HG03039 (cell line): Measurements from ENCODE around the gene SDHAF3.
"Not testable (repeated sequence)": the region's sequence is repeated elsewhere in the genome, so short reads cannot be mapped to it uniquely, and the experiment has no call there.

Source experiments
- ATAC-seq: cut with Tn5 transposase; IDR thresholded peaks from one replicate; pipeline ENCODE4 v1.9.1; 2021; ENCODE audit warnings: mild to moderate bottlenecking, moderate library complexity; ENCODE audit not compliant: unreplicated experiment

The SDHAF3 gene

DNA sequence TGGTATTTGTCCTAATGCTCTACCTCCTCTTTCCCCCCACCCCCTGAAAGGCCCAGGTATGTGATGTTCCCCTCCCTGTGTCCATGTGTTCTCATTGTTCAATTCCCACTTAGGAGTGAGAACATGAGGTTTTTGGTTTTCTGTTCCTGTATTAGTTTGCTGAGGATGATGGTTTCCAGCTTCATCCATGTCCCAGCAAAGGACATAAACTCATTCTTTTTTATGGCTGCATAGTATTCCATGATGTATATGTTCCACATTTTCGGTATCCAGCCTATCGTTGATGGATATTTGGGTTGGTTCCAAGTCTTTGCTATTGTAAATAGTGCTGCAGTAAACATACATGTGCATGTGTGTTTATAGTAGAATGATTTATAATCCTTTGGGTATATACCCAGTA is 5.6 kb downstream of the SDHAF3 start:
- not testable (repeated sequence) for ATAC-seq

DNA sequence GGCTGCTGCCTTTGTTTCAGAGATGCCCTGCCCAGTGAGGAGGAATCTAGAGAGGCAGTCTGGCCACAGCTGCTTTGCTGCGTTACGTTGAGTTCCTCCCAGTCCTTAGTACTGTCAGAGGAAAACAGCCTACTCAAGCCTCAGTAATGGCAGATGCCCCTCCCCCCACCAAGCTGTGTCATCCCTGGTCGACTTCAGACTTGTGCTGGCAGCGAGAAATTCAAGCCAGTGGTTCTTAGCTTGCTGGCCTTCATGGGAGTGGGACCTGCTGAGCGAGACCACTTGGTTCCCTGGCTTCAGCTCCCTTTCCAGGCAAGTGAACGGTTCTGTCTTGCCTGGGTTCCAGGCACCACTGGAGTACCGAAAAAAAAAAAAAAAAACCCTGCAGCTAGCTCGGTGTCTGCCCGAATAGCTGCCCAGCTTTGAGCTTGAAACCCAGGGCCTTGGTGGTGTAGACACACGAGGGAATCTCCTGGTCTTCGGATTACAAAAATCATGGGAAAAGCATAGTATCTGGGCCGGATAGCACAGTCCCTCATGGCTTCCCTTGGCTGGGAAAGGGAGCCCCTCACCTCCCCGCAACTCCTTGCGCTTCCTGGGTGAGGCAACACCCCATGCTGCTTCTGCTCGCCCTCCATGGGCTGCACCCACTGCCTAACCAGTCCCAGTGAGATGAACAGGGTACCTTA is 9.1 kb downstream of the SDHAF3 start:
- no peak for ATAC-seq

DNA sequence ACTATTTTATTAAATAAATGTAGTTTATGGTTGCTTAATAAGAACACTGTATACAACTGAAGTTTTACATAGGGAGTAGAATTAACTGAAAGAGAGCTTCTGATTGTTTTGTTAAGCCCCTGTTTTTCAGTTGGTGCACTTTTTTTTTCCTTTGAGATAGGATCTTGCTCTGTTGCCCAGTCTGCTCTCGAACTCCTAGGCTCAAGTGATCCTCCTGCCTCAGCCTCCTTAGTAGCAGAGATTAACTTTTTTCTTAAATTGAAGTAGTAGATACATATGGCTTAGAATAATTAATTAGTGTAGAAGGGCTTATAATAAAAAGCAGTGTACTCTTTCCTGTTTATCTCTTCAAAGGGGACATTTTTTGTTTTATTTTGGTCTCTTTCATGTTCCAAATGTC is 11.2 kb downstream of the SDHAF3 start:
- no peak for ATAC-seq

DNA sequence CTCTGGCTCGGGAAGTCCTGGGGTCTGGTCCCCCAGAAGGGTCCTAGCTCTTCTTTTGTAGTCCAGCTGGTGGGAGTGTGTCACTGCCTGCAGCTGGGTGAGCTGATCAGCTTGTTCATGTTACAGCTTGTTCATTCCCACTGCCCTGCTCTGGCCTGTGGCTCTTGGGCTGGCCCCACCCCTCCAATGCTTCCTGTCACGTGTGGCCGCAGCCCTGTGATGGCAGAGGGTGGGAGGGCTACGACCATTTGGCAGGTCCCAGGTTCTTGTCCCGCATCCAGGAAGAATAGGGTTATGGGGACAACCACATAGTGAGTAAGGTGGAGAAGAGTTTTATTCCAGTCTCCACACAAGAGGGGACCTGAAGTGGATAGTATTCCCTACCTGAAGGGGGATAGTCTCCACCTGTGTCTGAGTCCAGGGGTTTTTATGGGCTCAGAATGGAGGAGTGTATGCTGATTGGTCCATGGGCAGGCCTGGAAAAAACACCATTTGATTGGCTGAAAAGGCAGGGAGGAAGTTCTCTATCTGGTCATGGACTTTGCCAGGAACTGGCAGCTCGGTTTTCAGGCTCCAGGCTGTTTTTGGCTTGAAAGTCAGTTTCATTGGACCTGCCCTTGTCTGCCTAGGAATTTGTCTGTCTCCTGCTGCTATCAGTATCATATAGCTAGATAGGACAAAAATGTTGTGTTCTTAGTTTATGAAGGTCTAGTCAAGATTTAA is 13.1 kb downstream of the SDHAF3 start:
- no peak for ATAC-seq

DNA sequence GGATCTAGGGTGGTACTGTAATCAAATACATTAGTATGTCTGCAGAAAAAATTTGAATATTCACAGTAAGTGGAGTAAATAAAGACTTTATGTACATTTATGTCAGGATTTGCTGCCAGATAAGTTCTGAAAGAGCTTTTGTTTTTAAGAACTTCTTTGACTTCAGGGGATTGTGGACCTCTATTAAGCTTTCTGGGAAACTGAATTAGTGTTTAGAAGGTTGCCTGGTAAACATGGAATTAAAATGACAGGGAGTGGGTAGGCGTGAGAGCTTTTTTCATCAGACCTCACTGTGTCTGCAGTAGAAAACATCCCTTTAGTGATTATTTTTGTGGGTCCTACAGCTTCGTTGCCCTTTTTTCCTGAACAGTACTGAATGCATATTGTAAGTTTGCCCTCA is 15.7 kb downstream of the SDHAF3 start:
- ATAC-seq = no peak

DNA sequence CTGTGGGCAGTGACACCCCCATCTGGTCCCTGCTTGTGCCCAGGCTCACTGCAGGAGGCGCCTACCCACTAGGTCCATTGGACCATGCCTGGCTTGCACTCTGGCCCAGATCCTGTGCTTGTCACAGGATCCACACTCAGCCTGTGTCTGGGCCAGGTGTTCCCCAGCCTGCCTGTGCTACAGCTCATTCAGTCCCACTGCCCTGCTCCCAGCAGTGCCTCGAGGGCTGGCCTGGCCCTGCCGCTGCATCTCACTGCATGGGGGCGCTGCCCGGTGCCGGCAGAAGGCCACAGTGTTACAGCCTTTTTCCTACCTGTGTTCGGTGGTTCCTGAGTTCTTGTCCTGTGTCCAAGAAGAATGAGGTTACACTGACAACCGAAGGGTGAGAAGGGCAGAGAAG is 21.3 kb downstream of the SDHAF3 start:
- no peak for ATAC-seq

DNA sequence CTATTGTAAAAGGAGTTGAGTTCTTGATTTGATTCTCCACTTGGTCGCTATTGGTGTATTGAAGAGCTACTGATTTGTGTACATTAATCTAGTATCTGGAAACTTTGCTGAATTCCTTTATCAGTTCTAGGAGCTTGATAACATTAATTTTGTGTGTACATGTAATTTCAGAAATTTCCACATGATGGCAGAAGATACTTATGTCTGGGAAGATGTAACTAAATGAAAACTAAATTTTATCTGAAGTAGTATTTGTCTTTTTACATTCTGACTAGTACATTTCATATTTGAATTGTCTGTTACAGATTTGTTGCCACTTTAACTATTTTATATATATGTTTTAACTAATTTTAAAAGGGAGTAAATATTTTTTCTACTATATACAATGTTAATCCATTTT is 27.6 kb downstream of the SDHAF3 start:
- no peak for ATAC-seq

DNA sequence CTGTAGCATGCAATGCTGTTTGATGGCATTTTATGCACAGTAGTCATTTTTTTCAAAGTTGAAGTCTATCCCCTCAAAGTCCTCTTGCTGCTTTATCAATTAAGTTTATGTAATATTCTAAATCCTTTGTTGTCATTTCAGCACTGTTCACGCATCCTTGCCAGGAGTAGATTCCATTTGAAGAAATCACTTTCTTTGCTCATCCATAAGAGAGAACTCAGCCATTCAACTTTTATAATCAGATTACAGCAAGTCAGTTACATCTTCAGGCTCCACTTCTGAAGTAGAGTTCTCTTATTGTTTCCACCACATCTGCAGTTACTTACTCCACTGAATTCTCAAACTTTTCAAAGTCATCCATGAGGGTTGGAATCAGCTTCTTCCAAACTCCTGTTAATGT is 32.3 kb downstream of the SDHAF3 start:
- ATAC-seq = no peak

DNA sequence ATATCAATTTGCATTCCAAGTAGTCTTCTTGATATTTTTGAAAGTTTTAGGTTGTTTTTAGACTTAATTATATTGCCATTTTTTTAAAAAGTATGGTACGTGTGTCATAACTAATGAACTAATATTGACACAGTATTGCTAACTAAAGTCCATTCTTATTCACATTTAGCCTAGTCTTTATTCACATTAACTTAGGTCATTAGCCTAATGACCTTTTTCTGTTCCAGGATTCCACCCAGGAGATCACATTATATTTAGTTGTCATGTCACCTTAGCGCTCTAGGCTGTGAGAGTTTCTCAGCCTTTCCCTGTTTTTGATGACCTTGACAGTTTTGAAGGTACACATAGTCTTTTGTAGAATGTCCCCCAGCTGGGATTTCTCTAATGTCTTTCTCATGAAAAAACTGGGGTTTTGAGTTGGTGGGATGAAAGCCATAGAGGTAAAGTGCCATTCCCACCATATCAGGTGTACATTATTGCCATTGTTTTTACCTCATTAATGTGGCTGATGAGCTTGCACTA is 38.5 kb downstream of the SDHAF3 start:
- no peak for ATAC-seq

DNA sequence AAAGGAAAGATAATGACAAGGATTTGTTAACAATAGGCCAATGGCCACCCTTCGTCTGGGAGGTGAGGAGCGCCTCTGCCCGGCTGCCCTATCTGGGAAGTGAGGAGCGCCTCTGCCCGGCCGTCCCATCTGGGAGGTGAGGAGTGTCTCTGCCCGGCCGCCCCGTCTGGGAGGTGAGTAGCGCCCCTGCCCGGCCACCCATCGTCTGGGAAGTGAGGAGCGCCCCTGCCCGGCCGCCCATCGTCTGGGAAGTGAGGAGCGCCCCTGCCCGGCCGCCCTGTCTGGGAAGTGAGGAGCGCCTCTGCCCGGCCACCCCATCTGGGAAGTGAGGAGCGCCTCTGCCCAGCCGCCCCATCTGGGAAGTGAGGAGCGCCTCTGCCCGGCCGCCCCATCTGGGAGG is 42.5 kb downstream of the SDHAF3 start:
- ATAC-seq = not testable (repeated sequence)

DNA sequence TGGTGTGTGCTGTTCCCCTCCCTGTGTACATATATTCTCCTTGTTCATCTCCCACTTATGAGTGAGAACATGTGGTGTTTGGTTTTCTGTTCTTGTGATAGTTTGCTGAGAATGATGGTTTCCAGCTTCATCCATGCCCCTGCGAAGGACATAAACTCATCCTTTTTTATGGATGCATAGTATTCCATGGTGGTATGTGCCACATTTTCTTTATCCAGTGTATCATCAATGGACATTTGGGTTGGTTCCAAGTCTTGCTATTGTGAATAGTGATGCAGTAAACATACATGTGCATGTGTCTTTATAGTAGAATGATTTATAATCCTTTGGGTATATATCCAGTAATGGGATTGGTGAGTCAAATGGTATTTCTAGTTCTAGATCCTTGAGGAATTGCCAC is 44.1 kb downstream of the SDHAF3 start:
- ATAC-seq = not testable (repeated sequence)

DNA sequence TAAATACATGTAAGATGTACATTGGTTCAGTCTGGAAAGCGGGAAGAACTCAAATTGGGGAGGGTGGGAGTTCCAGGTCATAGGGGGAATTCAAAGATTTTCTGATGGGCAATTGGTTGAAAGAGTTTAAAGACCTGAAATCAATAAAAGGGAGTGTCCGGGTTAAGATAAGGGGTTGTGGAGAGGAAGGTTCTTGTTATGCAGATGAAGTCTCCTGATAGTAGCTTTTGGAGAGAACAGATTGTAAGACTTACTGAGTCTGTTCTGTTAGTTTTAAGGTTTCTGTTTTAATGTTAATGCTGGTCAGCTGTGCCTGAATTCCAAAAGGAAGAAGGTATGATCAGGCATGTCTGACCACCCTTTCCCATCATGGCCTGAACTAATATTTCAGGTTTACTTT is 48.8 kb downstream of the SDHAF3 start:
- ATAC-seq = no peak

DNA sequence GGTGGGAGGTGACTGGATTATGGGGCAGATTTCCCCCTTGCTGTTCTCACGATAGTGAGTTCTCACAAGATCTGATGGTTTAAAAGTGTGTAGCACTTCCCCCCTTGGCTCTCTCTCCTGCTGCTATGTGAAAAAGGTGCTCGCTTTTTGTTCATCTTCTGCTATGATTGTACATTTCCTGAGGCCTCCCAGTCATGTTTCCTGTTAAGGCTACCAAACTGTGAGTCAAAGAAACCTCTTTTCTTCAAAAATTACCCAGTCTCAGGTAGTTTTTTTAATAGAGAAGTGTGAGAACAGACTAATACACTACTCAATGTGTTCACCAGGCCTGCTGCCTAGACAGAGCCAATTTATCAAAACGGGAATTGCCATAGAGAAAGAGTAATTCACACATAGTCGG is 49.7 kb downstream of the SDHAF3 start:
- no peak for ATAC-seq

DNA sequence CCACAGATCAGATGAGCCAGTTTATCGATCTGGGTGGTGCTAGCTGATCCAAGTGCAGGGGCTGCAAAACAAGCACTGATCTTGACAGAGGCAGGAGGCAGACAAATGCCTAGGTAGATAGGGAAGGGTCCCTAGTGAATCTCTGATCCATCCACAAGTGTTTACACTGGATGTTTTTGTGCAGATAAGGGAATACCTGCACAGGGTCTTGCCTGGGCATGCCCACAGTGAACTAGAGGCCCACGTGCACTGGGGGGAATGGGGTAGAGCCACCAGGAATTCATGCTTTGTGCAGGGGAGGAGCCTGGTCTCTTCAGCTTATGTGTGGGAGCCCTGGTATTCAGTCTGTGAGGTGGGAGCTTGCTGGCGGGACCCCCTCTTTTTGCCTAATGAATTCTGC is 50.3 kb downstream of the SDHAF3 start:
- ATAC-seq = no peak

DNA sequence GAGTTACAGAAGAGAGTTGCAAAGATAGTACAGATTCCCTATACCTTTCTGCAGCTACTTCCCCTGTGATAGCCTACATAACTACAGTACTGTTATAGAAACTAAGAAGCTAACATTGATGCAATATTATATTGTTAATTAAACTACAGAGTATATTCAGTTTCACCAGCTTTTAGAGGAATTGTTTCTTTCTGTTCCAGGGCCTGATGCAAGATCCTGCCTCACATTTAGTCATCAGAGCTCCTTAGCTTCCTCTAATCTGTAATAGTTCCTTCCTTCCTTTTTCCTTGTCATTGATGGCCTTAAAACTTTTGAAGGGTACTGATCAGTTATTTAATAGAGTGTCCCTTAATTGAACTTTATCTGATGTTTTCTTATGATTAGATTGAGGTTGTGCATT is 56.8 kb downstream of the SDHAF3 start:
- no peak for ATAC-seq

DNA sequence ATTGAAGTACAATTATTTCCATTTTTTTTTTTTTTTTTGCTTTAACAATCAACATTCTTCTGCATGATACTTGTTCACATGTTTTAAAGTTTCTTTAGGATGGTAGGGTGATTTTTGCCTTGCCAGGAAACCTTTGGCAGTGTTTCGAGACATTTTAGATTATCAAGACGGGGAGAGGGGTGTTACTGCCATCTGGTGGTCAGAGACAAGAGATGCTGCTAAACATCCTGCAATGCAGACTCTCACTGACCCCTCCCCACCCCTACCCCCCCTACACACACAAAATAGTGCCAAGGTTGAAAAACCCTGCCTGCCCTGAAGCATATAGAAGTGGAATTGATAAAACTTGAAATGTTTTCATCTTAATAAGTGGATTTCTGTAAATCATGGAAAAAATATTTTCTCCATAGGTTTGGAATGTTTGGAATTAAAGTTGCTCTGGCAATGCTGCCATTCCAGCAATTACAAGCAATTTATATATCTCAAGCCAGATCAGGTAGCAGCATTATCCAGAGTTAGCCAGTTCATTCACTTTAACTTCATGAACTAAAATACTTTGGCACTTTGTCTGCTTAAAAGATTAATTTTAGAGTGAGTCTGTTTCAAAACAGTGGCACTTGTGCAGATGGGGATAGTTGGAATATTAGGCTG is 62.1 kb downstream of the SDHAF3 start:
- ATAC-seq = no peak

DNA sequence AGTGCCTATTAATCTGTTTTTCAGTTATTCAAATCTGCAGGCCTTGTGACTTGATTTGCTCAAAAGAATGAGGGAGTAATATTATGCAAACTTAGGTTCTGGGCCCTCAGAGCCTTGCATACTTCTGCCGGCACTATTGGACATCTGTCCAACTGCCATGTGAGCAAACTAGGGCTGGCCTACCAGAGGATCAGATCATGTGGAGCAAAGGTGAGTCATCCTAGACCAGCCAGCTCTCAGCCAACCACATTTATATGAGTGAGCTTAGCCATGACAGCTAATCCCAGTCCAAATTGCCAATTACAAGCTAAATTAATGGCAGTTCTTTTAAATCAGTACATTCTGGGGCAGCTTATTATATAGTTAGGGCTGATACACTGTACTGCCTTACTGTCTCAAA is 69.6 kb downstream of the SDHAF3 start:
- ATAC-seq = no peak

DNA sequence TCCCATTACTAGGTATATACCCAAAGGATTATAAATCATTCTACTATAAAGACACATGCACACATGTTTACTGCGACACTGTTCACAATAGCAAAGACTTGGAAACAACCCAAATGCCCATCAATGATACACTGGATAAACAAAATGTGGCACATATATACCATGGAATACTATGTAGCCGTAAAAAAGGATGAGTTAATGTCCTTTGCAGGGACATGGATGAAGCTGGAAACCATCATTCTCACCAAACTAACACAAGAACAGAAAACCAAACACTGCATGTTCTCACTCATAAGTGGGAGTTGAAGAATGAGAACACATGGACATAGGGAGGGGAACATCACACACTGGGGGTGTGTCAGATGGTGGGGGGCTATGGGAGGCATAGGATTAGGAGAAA is 78.7 kb downstream of the SDHAF3 start:
- ATAC-seq = not testable (repeated sequence)

DNA sequence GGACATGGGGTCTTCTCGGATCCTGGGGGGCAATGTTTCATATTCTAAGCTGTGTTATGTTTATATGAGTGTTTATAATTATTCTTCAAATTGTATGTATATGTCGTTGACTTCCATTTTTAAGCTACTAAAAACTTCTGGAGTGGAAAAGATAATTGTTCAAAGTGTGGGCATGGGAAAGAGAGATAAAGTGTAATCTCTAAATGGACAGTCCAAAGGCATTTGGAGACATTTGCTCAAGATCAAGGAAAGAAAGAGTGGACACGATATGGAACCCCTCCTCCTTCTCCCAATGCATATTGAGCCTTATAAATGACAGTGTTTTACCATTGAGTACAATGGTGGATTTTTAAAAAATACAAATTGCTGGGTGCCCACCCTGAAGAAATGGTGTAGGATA is 81.1 kb downstream of the SDHAF3 start:
- no peak for ATAC-seq

DNA sequence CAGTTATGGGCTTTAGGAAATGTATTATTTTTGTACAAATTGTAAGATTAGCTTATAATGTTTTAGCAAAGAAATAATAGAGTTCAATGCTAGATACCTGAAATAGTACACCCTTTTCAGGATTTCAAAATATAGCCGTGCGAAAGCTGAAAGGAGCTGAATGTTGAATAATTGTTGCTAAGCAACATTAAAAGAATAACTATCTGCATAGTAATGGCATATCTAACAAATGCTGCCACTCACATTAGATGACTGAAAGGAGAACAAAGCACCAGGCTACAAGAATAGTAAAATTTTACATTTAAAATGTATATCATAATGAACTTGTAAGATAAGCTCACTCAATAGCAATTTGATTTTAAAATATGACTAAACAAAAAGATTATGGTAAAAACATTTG is 82.5 kb downstream of the SDHAF3 start:
- no peak for ATAC-seq

DNA sequence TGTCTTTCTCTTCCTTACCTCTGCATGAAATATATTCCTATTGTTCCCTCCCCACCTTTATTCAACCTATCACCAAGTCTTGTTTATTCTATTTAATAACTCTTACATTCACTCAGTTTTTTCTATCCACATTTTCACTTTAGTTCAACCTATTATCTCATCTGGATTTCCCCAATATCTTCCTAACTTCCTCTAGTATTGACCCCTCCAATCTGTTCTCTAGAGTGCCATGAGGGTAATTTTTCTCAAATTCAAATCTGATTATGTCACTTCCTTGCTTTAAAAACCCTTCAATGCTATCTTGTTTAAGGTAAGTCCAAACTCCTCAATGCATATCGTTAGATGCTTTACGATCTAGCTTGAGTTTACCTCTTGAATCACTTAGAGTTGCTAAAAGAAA is 86.5 kb downstream of the SDHAF3 start:
- ATAC-seq = no peak

DNA sequence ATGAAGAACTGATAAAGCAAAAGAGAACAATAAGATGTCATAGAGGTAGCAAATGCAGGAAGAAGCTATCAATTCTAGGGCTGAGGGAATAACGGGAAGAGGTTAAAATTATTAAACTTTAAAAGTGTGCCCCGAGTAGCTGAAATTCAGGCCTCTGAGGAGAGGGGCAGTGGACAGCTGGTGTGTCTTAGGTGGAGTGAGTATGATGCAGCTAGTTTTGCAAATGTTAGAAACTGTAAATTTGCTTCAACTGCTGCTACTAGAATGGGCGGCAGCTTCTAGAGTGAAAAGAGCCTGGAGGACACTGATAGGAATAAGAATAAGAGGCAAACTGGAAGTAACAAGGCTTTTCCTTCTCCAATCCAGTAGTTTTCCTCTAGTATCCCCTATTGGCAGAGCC is 87.3 kb downstream of the SDHAF3 start:
- no peak for ATAC-seq
